HG02938 (cell line): ENCODE data around the gene KCTD5.
"Not testable (repeated sequence)": the region's sequence is repeated elsewhere in the genome, so short reads cannot be mapped to it uniquely, and the experiment has no call there.

Experiments
- ATAC-seq: cut with Tn5 transposase; IDR thresholded peaks from one replicate; pipeline ENCODE4 v1.9.1; 2021; ENCODE audit warnings: mild to moderate bottlenecking, moderate library complexity; ENCODE audit not compliant: unreplicated experiment

KCTD5 gene

DNA sequence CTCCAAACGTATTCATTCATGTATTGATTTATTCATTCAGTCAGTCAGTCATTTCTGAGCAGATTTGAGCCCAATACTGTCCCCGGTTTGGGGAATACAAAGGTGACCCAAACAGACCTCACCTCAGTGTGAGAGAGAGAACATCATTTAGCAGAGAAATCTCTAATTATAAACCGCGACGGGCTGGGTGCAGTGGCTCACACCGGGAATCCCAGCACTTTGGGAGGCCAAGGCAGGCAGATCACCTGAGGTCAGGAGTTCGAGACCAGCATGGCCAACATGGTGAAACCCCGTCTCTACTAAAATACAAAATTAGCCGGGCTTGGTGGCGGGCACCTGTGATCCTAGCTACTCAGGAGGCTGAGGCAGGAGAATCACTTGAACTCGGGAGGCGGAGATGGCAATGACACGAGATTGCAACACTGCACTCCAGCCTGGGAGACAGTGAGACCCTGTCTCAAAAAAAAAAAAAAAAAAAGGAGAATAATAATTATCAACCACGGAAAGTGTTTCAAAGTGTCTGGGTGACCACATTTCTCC is 39.4 kb downstream of the KCTD5 start:
- ATAC-seq, result not testable (repeated sequence)

GRCh38 chr16:2724088-2724676 is 41.9 kb downstream of the KCTD5 start:
- no peak for ATAC-seq

DNA sequence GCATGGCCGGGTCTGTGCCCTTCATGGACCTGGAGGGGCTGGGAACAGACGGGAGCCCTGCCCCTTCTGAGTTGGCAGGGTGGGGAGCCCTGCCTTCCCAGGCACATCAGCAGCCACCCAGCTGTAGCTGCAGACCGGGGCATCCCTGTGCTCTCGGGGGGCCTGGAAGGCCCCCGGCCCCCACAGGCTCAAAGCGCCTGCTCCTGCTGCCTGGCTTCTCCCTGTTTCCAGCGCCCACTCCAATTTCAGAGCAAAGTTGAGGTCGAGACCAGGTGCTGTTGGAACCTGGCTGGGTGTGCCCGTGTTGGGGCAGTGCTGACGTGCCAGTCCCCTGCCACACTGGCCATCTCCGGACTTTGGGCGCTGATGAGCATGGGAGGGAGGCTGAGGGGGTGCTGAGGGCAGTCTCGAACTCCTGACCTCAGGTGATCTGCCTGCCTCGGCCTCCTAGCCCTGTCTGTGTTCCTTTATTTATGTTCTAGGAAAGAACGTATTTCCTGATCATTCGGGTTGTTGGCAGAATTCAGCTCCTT is 42.6 kb downstream of the KCTD5 start:
- ATAC-seq, result no peak

DNA sequence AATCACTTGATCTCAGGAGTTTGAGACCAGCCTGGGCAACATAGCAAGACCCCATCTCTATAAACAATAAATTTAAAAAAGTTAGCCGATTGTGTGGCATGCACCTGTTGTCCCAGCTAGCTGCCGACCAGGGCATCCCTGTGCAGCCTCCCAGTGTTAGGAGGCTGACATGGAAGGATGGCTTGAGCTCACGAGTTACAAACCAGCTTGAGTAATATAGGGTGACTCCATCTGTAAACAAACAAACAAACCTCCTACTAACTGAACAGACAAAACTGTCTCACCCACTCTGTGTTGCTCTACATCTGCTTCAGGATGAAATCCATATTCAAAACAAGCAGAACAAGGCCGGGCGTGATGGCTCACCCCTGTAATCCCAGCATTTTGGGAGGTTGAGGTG is 44.6 kb downstream of the KCTD5 start:
- no peak for ATAC-seq

DNA sequence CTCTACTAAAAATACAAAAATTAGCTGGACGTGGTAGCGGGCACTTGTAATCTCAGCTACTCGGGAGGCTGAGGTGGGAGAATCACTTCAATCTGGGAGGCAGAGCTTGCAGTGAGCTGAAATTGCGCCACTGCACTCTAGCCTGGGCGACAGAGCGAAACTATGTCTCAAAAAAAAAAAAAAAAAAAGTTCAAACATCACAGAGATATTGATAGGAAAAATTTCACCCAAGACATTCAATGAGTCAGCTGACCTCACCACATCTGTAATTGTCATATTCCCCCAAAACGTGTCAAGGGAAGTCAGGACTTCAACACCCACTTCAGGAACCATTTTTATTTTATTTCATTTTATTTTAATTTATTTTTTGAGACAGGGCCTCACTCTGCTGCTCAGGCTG is 45.7 kb downstream of the KCTD5 start:
- ATAC-seq, result no peak

GRCh38 chr16:2734844-2735515 is 52.7 kb downstream of the KCTD5 start:
- no peak for ATAC-seq

GRCh38 chr16:2736476-2737237 is 54.3 kb downstream of the KCTD5 start:
- no peak for ATAC-seq

DNA sequence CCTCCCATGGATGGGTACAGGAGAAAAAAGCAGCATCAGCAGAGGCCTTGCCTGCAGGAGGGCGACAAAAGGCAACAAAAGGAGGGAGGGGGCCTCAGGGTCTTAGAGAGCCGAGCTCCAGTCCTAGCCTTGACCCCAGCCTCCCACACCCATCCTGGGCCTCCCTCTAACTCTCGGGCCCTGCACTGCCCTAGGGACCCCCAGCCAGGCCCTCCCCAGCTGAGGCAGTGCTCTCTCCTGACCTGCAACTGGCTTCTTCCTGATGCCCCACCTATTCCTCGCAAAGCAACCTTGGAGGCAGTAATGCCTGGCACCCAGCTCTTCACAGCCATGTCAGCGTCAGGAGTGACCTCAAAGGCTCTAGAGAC is 54.9 kb downstream of the KCTD5 start:
- no peak for ATAC-seq

DNA sequence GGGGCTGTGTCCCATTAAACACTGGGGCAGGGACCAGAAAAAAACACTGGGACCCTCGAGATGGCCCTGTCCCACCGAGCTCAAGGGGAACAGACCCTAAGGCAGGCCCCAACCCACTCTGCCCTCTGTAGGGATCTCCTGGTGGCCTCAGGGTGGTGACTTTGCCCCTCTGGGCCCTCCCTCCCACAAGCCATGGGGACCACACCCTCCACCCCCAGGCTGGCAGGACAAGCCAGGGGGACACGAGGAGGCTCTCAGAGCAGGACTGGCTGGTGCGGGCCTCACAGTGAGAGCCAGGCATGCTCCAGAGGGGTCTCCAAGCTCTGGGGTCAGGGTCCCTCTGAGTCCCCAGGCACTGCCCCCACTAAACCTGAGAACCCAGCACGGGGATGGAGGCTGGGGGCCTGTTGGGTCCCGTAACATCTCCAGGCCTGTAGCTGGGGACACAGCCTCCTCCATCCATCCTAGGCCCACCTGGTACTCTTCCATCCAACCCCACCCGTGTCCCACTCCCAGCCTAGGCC is 55.6 kb downstream of the KCTD5 start:
- no peak for ATAC-seq

DNA sequence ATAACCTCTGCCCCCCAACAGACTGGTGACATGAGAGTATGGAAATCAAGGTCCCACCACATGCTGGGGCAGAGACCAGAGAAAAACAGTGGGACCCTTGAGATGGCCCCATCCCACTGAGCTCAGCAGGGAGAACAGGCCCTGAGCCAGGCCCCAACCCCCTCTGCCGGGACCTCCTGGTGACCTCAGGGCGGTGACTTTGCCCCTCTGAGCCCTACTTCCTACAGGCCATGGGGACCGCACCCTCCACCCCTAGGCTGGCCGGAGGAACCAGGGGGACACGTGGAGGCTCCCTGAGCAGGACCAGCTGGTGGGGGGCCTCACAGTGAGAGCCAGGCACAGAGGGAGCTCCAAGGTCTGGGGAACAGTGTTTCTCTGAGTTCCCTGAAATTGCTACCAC is 56.3 kb downstream of the KCTD5 start:
- ATAC-seq, result no peak

GRCh38 chr16:2739625-2740430 is 57.5 kb downstream of the KCTD5 start:
- no peak for ATAC-seq

- ATAC-seq, result no peak
Observed at GRCh38 chr16:2740476-2740875, 58.2 kb downstream of the KCTD5 start.

DNA sequence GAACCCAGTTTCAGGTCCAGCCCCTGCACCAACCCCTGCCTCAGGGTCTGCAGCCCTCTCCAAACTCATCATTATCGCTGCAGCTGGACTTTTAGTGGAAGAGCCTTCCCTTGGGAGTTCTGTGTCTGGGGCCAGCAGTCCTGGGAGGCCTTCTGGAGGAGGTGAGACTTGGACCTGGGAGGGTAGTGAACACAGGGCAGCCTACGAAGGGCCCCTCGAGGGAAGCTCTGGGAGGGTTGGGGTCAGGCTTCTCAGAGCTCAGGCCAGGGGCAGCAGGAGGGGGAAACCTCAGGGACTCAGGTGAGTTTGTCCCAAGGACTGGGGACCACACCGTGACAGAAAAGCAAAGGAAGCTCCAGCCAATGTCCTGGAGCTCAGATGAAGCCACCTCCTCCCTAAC is 58.8 kb downstream of the KCTD5 start:
- ATAC-seq, result no peak

DNA sequence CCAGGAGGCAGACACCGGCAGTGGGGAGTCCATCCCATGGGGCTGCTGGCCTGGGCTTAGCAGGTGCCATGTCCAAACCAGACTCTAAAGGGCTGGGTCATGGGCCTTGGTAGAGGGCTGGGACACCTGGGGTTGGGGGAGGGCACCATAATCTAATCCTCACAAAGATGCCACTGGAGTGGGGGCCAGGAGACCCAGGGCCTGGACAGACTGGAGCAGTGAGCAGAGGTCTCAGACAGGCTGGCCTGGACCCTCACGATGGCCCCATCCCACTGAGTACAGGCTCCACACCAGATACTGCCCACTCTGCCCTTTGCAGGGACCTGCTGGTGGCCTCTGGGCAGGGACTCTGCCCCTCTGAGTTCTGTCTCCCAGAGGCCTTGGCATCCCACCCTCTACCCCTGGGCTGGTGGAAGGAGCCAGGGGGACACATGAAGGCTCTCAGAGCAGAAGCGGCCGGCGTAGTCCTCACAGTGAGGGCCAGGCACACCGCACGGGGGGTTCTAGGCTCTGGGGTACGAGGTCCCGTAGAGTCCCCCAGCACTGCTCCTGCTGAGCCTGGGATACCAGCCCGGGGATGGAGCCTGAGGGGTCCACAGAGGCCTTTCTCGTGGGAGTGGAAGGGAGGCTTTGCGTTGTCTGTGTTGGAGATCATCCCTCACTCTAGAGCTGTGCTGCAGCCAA is 60.1 kb downstream of the KCTD5 start:
- ATAC-seq, result no peak

DNA sequence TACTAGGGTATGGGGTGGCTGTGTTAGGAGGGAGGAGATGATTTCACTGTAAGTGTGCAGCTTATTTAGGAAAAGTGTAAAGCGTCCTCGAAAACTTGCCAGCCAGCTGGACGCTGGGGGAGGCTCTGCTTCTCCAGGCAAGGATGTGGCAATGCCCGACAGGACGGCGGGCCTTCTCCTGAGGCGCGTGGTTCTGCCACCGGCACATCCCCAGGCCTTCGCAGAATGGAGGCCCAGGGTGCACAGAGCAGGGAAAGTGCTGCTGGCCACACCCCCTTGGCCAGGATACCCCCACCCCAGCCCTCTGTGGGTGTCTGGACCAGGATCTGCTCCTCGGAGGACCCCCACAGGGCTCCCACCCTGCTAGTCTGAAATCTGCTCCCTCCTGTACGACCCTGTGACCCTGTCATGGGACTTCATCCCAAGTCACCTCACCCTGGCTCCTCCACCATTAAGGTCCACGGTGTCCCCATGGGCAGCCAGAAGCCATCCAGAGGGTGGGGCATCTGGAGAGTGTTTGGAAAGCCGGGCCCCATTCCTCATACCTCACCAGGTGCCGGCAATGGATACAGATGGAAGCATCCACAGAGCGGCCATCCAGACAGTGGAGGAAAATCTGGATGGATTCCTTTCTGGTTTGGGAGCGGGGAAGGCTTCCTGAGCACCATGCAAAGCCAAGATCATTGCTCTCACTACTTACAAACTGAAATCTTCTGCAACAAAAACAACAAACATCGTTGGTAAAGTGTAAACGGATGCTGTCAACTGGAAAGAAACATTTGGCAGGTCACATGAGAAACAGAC is 60.9 kb downstream of the KCTD5 start:
- no peak for ATAC-seq

DNA sequence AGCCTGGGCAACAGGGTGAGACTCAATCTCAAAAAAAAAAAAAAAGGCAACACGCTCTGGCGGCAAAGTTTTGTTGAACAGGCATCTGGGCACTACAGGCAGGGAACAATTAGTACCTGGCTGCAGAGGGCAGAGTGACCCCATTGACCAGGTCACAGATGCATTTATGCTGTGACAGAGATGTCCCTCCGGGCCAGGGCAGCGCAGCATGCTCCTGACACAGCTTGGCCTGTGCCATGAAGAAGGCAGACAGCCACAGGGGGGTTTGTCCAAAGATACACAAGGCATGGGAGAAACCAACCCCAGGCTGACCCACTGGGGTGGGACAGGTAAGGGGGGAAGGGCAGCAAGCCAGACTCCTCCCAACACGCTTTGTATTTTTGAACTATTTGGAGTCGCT is 62.4 kb downstream of the KCTD5 start:
- no peak for ATAC-seq

DNA sequence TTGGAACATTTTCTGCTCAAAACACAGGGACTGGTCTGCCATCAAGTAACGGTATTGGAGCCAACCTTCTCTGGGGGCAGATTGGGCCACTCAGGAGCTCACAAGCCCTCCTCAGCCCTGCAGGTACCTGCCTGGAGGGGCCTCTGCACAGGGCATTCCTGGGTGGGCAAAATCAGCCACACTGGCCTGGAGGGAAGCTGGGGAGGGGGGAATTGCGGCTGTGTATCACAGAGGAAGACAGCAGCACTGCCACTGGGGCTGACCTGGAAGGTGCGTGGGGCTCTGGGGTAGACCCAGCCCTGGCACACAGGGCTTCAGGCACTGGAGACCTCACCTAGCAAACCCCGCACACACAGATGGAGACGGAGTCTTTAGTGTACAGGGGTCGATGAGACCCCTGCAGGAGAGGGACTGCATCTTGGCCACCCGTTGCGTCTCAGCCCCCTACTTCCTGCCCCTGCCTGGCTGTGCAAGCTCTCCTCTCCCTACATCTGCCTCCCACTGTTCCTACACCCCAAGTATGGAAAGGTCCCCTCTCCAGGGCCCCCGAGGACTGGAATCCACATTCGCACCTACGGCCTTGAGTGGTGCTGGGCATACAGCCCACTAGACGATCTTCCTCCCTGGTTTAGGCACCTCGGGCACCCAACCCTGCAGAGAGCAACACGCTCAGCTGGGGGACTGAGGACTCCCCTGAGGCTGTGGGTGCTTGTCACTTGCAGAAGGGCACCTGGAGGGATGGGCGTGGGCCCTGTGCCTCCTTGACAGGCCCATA is 63.0 kb downstream of the KCTD5 start:
- no peak for ATAC-seq

- ATAC-seq, result no peak
Observed at GRCh38 chr16:2745961-2746360, 63.6 kb downstream of the KCTD5 start.
